PC-3 (cell line): ENCODE data around the gene SCARB2. TPM values are rescaled to one million over a fixed set of nuclear protein-coding genes. Genes with fewer than 3 reads are reported as not detected.

Experiments used
- ATAC-seq: fragments of 200-7000 bp; cut with Tn5 transposase; 2 replicates; pipeline ENCODE4 v1.9.1; 2020; ENCODE audit warnings: mild to moderate bottlenecking, moderate library complexity
- BruUV-seq: library from RNA; stranded (reverse); fragments of 400-500 nt; replicated peaks from 2 replicates; lab custom pipeline; 2021; lab: Mats Ljungman, UMichigan
- CTCF ChIA-PET: fragments of 300-600 bp; sonication (Branson Sonifier 250); formaldehyde crosslinking; loops from one replicate; lab custom pipeline; 2022; ENCODE audit warnings: antibody characterized with exemption; lab: Charles Lee
- POLR2A ChIA-PET: fragments of 300-600 bp; sonication (Branson Sonifier 250); formaldehyde crosslinking; loops from one replicate; lab custom pipeline; 2022; ENCODE audit warnings: antibody characterized with exemption; ENCODE audit not compliant: unreplicated experiment; lab: Charles Lee
- DNase-seq: peaks from one replicate; pipeline ENCODE4 v3.0.0-alpha.2; 2015
- H2AFZ ChIP-seq: fragments of 300-600 bp; sonication (generic); 2 replicates; pipeline ENCODE4 v1.6.0; 2016; ENCODE audit warnings: antibody characterized with exemption, low read length
- H3F3A ChIP-seq: fragments of 300-600 bp; sonication (generic); one replicate; pipeline ENCODE4 v1.6.0; 2017; ENCODE audit warnings: antibody characterized with exemption, low read length, control low read depth, mild to moderate bottlenecking; ENCODE audit not compliant: unreplicated experiment
- H3K27ac ChIP-seq: fragments of 300-600 bp; sonication (generic); 2 replicates; pipeline ENCODE4 v1.5.1; 2016; ENCODE audit warnings: mild to moderate bottlenecking, low read length
- H3K27me3 ChIP-seq: fragments of 300-600 bp; sonication (generic); 2 replicates; pipeline ENCODE4 v1.6.1; 2016; ENCODE audit warnings: low read length, mixed read lengths
- H3K36me3 ChIP-seq: fragments of 300-600 bp; sonication (generic); 2 replicates; pipeline ENCODE4 v1.6.1; 2016; ENCODE audit warnings: low read depth, mixed run types, low read length, mixed read lengths
- H3K4me1 ChIP-seq: fragments of 300-600 bp; sonication (generic); 2 replicates; pipeline ENCODE4 v1.5.1; 2016; ENCODE audit warnings: low read length; ENCODE audit not compliant: insufficient read depth
- H3K4me2 ChIP-seq: fragments of 300-600 bp; sonication (generic); 2 replicates; pipeline ENCODE4 v1.6.0; 2016; ENCODE audit warnings: low read length
- H3K4me3 ChIP-seq: fragments of 300-600 bp; sonication (generic); 2 replicates; pipeline ENCODE4 v1.5.1; 2016; ENCODE audit warnings: mild to moderate bottlenecking, low read length, mixed read lengths
- H3K79me2 ChIP-seq: fragments of 300-600 bp; sonication (generic); 2 replicates; pipeline ENCODE4 v1.6.1; 2017; ENCODE audit warnings: low read length, mixed read lengths
- H3K9ac ChIP-seq: fragments of 300-600 bp; sonication (generic); 2 replicates; pipeline ENCODE4 v1.6.0; 2016; ENCODE audit warnings: mild to moderate bottlenecking, low read length
- H3K9me2 ChIP-seq: fragments of 300-600 bp; sonication (generic); replicated peaks from 2 replicates; pipeline ENCODE4 v1.6.1; 2016; ENCODE audit warnings: mixed run types, low read length, mixed read lengths
- H3K9me3 ChIP-seq: fragments of 300-600 bp; sonication (generic); 2 replicates; pipeline ENCODE4 v1.6.1; 2016; ENCODE audit warnings: low read length, mixed read lengths
- H4K20me1 ChIP-seq: fragments of 300-600 bp; sonication (generic); 2 replicates; pipeline ENCODE4 v1.6.1; 2016; ENCODE audit warnings: low read length, mixed read lengths
- CTCF ChIP-seq: fragments of 300-600 bp; sonication (generic); conservative IDR thresholded peaks from 2 replicates; pipeline ENCODE4 v1.5.1; 2017; ENCODE audit warnings: antibody characterized with exemption, low read depth, mild to moderate bottlenecking, low read length
- EZH2 ChIP-seq: fragments of 300-600 bp; sonication (generic); IDR thresholded peaks from one replicate; pipeline ENCODE4 v1.6.1; 2017; ENCODE audit warnings: antibody characterized with exemption, mild to moderate bottlenecking, low read length; ENCODE audit not compliant: unreplicated experiment
- EZH2phosphoT487 ChIP-seq: fragments of 300-600 bp; sonication (generic); IDR thresholded peaks from 2 replicates; pipeline ENCODE4 v1.6.1; 2018; ENCODE audit warnings: mild to moderate bottlenecking, antibody characterized with exemption, low read length, borderline replicate concordance
- intact Hi-C: fragments of 100-400 bp; cut with micrococcal nuclease; formaldehyde crosslinking; loops from 2 replicates; pipeline ENCODE4 v1.9.0; 2023
- total RNA-seq: library from RNA; depleted of rRNA; stranded (reverse); fragments of >200 nt; gene quantifications from 2 replicates; pipeline ENCODE4 v1.2.3, GENCODE V29; 2014

Gene SCARB2
- total RNA-seq, 1 experiment from 2014 or later = 56.3 TPM

- H3K9me2 ChIP-seq = no peaks in the 10 kb centered on the region
- H3K4me2 ChIP-seq = no peak overlapping the region
- TF ChIP-seq CTCF (no peak), EZH2 (no peak), EZH2phosphoT487 (no peak)
- no peak overlapping the region for H2AFZ ChIP-seq
- H3K4me1 ChIP-seq = no peaks in the 10 kb centered on the region
- DNase-seq (no peak), ATAC-seq (no peak)
- H3F3A ChIP-seq = no peaks in the 10 kb centered on the region
- no peaks in the 10 kb centered on the region for H4K20me1 ChIP-seq
- H3K36me3 ChIP-seq = 0 out of 2 replicates have a peak, but pooled peaks cover 3% of the 10 kb centered on the region
- H3K79me2 ChIP-seq = no peaks in the 10 kb centered on the region
- no peaks in the 10 kb centered on the region for H3K27me3 ChIP-seq
- CTCF ChIA-PET = no interaction called here
- no peak overlapping the region for H3K4me3 ChIP-seq
- H3K9ac ChIP-seq = no peak overlapping the region
- POLR2A ChIA-PET = no interaction called here
- BruUV-seq = no TSS peak
- intact Hi-C loops = no loop called here
- H3K27ac ChIP-seq = no peak overlapping the region
- H3K9me3 ChIP-seq = no peaks in the 10 kb centered on the region
Observed at GRCh38 chr4:76175336-76175735, 38.3 kb downstream of the SCARB2 start.

- BruUV-seq = no TSS peak
- ATAC-seq (no peak), DNase-seq (no peak)
- H3K4me2 ChIP-seq = no peak overlapping the region
- no peaks in the 10 kb centered on the region for H3F3A ChIP-seq
- no peak overlapping the region for H3K9ac ChIP-seq
- ChIA-PET POLR2A (no interaction called here), CTCF (no interaction called here)
- no peak overlapping the region for H2AFZ ChIP-seq
- no peaks in the 10 kb centered on the region for H3K27me3 ChIP-seq
- intact Hi-C loops = no loop called here
- no peaks in the 10 kb centered on the region; the same call in 1 of the 2 replicates for H3K36me3 ChIP-seq
- no peaks in the 10 kb centered on the region for H4K20me1 ChIP-seq
- TF ChIP-seq EZH2 = no peak
- TF ChIP-seq EZH2phosphoT487 = no peak
- TF ChIP-seq CTCF = no peak
- no peaks in the 10 kb centered on the region for H3K9me2 ChIP-seq
- H3K4me3 ChIP-seq = no peak overlapping the region
- no peaks in the 10 kb centered on the region for H3K79me2 ChIP-seq
- H3K9me3 ChIP-seq = no peaks in the 10 kb centered on the region
- H3K4me1 ChIP-seq = no peaks in the 10 kb centered on the region
- no peak overlapping the region for H3K27ac ChIP-seq
Observed at GRCh38 chr4:76174216-76174615, 39.4 kb downstream of the SCARB2 start.

GRCh38 chr4:76168688-76169087 is 44.9 kb downstream of the SCARB2 start:
- CTCF ChIA-PET = no interaction called here
- H3K36me3 ChIP-seq = peaks cover 9% of the 10 kb centered on the region
- TF ChIP-seq CTCF (no peak), EZH2 (no peak), EZH2phosphoT487 (no peak)

More at GRCh38 chr4:76168688-76169087, 44.9 kb downstream of the SCARB2 start:
- POLR2A ChIA-PET = no interaction called here
- no peaks in the 10 kb centered on the region for H3F3A ChIP-seq
- BruUV-seq = no TSS peak
- no peak overlapping the region for H3K27ac ChIP-seq
- H3K9me3 ChIP-seq = no peaks in the 10 kb centered on the region
- ATAC-seq (no peak), DNase-seq (no peak)
- H3K9ac ChIP-seq = no peak overlapping the region
- H3K4me2 ChIP-seq = no peak overlapping the region
- no peaks in the 10 kb centered on the region for H3K9me2 ChIP-seq
- intact Hi-C loops = no loop called here
- no peaks in the 10 kb centered on the region for H4K20me1 ChIP-seq
- no peak overlapping the region for H2AFZ ChIP-seq
- H3K4me3 ChIP-seq = no peak overlapping the region
- H3K79me2 ChIP-seq = no peaks in the 10 kb centered on the region
- no peaks in the 10 kb centered on the region for H3K4me1 ChIP-seq
- no peaks in the 10 kb centered on the region for H3K27me3 ChIP-seq
